Measurements from ENCODE around the gene DNAL1.

DNAL1 gene

DNA sequence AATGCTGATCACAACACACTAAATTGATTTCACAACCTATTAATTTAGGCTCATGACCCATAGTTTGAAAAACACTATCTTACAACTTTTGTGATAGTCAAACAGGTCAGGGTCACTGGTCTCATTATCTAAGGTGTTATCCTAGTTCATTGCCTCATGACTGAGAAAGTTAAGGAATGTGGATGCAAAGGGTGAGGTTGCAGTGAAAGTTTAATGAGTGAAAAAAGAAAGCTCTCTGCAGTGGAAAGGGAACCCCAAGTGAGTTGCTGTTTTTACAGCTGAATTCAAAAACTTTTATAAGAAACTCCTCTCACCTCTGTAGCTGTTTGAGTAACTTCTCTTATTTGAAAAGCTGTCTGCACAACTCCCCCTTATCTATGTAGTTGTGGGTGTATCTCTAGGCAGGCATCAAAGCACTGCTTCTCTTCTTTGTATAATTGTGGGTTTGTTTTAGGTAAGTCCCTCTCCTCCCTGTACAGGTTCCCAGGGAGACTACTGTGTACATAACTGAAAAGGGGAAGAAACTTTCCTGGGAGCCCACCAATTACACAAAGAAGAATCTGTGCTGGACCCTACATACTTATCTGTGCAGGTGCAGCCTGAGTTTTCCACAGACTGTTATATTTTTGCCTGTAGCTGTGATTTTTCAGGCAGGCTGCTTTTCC lies 18.9 kb downstream of the DNAL1 start:
- no peak for TF ChIP-seq CTCF (IDR thresholded peaks at IDR 0.05)
- no peak overlapping the region for H3K4me3 ChIP-seq
- DNase-seq (ENCODE audit: low spot score) = no peak

DNA sequence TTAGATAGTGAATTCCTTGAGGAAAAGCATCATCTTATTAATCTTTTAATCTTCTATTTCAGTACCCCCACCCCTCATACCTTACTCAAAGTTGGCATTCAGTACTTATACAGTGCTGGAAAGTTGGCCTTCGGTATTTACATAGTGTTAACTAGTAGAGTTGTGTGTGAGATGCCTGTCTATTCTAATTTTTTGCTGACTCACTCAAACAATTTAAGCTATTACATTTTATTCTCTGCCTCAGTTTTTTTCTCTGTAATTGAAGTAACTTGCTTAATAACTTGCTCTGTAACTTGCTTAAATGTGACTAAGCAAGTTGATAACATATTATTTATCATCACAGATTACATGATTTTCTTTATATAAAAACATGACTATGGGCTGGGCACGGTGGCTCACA lies 20.3 kb downstream of the DNAL1 start:
- DNase-seq (ENCODE audit: low spot score) = no peak
- H3K27ac ChIP-seq = no peak overlapping the region
- no peak overlapping the region for H3K4me3 ChIP-seq
- TF ChIP-seq CTCF (IDR thresholded peaks at IDR 0.05) = no peak

More for the DNA sequence above, 18.9 kb downstream of the DNAL1 start:
- H3K27ac ChIP-seq = no peak overlapping the region

DNA sequence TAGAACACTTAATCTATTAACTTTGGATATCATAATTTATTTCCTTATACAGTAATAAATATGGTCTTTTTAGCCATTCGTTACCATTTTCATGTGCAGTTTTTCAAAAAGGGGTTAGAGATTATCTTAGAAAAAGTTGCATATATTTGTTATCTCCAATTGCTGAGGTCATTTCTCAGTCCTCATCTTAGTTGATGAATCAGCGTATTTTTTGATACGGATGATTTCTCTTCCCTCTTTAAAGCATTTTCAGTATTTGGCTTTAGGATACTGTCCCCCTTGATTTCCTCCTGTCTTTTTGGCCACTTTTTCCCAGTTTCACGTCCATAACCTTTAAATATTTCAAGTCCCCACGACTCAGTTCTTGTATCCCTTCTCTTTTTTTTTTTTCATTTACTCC lies 21.8 kb downstream of the DNAL1 start:
- no peak for DNase-seq (ENCODE audit: low spot score)
- no peak overlapping the region for H3K27ac ChIP-seq
- no peak overlapping the region for H3K4me3 ChIP-seq
- no peak for TF ChIP-seq CTCF (IDR thresholded peaks at IDR 0.05)

DNA sequence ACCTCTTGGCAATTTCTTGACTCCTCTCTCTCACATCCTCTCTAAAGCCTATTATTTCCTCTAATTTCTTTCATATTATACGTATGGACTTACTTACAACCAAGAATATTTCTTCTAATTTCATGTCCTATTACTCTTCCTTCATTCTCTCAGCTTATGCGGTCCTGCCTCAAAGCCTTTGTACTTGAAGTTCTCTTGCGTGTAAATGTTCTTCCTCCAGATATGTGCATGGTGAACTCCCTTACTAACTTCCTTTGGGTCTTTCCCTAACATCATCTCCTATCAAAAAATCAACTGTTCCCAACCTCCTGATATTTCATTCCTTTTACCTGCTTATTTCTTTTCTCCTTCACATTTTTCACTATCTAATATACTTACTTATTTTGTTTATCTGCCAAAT lies 23.1 kb downstream of the DNAL1 start:
- H3K27ac ChIP-seq = no peak overlapping the region
- DNase-seq (ENCODE audit: low spot score) = no peak
- no peak overlapping the region for H3K4me3 ChIP-seq
- no peak for TF ChIP-seq CTCF (IDR thresholded peaks at IDR 0.05)

DNA sequence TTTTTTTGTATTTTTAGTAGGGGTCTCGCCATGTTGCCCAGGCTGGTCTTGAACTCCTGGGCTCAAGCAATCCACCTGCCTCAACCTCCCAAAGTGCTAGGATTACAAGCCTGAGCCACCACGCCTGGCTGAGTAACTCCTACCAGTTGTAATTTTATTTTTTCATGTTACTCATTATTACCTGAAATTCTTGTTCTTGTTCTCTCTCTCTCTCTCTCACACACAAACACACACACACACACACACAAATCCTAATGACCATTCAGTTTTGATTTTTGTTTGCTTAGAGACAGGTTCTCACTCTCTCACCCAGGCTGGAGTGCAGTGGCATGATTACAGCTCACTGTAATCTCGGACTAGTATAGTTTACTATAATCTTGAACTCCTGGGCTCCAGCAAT lies 30.2 kb downstream of the DNAL1 start:
- DNase-seq (ENCODE audit: low spot score) = no peak
- Histone ChIP-seq H3K4me3 (no peak overlapping the region), H3K27ac (no peak overlapping the region)
- TF ChIP-seq CTCF (IDR thresholded peaks at IDR 0.05) = no peak

GRCh38 chr14:73678698-73679097 lies 33.9 kb downstream of the DNAL1 start:
- DNase-seq (ENCODE audit: low spot score) = no peak
- TF ChIP-seq CTCF (IDR thresholded peaks at IDR 0.05) = no peak

GRCh38 chr14:73680821-73681220 lies 36.0 kb downstream of the DNAL1 start:
- Histone ChIP-seq H3K4me3 (no peak overlapping the region), H3K27ac (no peak overlapping the region)
- DNase-seq (ENCODE audit: low spot score) = no peak
- TF ChIP-seq CTCF (IDR thresholded peaks at IDR 0.05) = no peak

More at GRCh38 chr14:73678698-73679097, 33.9 kb downstream of the DNAL1 start:
- Histone ChIP-seq H3K27ac (no peak overlapping the region), H3K4me3 (no peak overlapping the region)

All from coronary artery (tissue), 2 donors.